Activated naive CD4-positive, alpha-beta T cell treated with anti-CD3 and anti-CD28 coated beads for 36 hours (primary cell): Measurements from ENCODE around the gene WDR49. TPM values are rescaled to one million over a fixed set of nuclear protein-coding genes. Genes with fewer than 3 reads are reported as not detected.

ENCODE experiments used
- CTCF ChIA-PET: fragments of 350-600 bp; sonication (Branson Sonifier 250); formaldehyde crosslinking; loops from one replicate; lab custom pipeline; 2021; ENCODE audit warnings: antibody characterized with exemption; lab: Charles Lee
- DNase-seq: peaks from one replicate; pipeline ENCODE4 v3.0.0-alpha.2; 2020
- H3K27ac Mint-ChIP-seq: one replicate; pipeline ENCODE4 v1.8.0; 2021; ENCODE audit warnings: mild to moderate bottlenecking, mixed read lengths
- H3K27me3 Mint-ChIP-seq: one replicate; pipeline ENCODE4 v1.8.0; 2021; ENCODE audit warnings: low read depth, mixed read lengths
- H3K36me3 Mint-ChIP-seq: one replicate; pipeline ENCODE4 v1.8.0; 2021; ENCODE audit warnings: low read depth, mixed read lengths
- H3K4me1 Mint-ChIP-seq: one replicate; pipeline ENCODE4 v1.8.0; 2021; ENCODE audit warnings: low read depth, mixed read lengths
- H3K4me3 Mint-ChIP-seq: one replicate; pipeline ENCODE4 v1.8.0; 2021; ENCODE audit warnings: mild to moderate bottlenecking, moderate library complexity, mixed read lengths
- H3K9me3 Mint-ChIP-seq: one replicate; pipeline ENCODE4 v1.8.0; 2021; ENCODE audit warnings: mixed read lengths
- intact Hi-C: fragments of 100-400 bp; cut with micrococcal nuclease; formaldehyde crosslinking; loops from one replicate; pipeline ENCODE4 v1.15.1; 2023
- total RNA-seq, 2 experiments: library from RNA; stranded (reverse); gene quantifications; one replicate each; pipeline ENCODE4 v1.2.3, GENCODE V29; 2021

The WDR49 gene
- total RNA-seq, 2 experiments from 2014 or later, result not detected

DNA sequence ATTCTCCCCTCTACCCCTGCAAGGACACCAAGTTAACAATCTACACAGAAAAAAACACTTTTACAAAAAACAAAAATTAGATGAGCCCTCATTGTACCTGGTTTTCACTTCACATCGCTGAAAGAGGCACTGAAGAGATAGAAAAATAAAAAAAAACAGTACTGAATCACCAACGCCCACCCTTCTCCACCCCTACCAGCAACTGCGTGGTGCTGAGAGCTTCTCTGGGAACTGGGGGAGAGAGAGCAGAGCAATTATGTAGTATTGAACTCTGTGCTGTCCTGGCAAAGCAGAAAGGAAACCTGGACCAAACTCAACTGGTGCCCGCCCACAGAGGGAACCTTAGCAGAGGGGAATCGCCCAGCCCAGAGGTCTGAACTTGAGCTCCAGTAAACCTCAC is 44.6 kb downstream of the WDR49 start:
- Mint-ChIP-seq H3K36me3 (no peaks in the 10 kb centered on the region), H3K27ac (no peak overlapping the region), H3K4me3 (no peak overlapping the region), H3K27me3 (peaks cover 5% of the 10 kb centered on the region), H3K9me3 (no peaks in the 10 kb centered on the region), H3K4me1 (no peaks in the 10 kb centered on the region)
- intact Hi-C loops, result no loop called here
- no peak for DNase-seq
- CTCF ChIA-PET, result no interaction called here

DNA sequence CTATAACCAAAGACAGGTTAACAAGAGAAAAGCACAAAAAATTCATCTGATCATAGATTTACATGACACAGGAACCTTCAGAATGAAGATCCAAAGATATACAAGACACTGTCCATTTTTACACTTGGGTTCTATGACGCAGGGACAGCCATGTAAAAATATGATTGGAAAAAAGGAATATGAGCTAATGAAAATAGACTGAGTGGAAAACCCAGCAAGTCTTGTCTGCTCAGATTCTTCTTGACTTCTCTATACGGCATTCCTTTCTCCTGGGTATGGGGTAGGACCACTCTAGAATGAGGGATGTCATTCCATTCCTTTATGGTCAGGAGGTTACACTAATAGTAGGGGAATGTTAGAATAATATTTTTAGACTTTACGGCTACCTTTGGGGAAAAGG is 46.9 kb downstream of the WDR49 start:
- intact Hi-C loops, result no loop called here
- H3K4me3 Mint-ChIP-seq, result no peak overlapping the region
- H3K9me3 Mint-ChIP-seq, result no peaks in the 10 kb centered on the region
- no peaks in the 10 kb centered on the region for H3K4me1 Mint-ChIP-seq
- CTCF ChIA-PET, result no interaction called here
- DNase-seq, result no peak
- no peak overlapping the region for H3K27ac Mint-ChIP-seq
- peaks cover 2% of the 10 kb centered on the region for H3K27me3 Mint-ChIP-seq
- no peaks in the 10 kb centered on the region for H3K36me3 Mint-ChIP-seq

DNA sequence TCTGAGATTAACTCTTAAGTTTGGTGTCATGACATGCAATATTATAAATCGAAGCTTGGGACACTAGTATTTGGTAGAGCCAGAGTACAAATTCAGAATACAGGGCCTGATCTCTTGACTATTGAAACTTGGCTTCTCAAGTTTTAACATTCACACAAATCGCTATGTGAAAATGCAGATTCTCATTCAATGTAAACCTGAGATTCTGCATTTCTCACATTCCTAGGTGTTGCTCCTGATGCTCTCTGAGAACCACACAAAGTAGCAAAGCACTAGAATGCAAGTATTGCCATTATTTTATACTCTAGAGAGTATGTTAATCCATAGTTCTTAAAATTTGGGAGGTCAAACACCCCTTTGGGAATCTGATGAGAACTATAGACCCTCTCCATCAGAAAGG is 47.9 kb downstream of the WDR49 start:
- H3K27me3 Mint-ChIP-seq, result no peaks in the 10 kb centered on the region
- H3K36me3 Mint-ChIP-seq, result no peaks in the 10 kb centered on the region
- no peak overlapping the region for H3K27ac Mint-ChIP-seq
- no peak for DNase-seq
- intact Hi-C loops, result no loop called here
- CTCF ChIA-PET, result no interaction called here
- no peaks in the 10 kb centered on the region for H3K4me1 Mint-ChIP-seq
- no peak overlapping the region for H3K4me3 Mint-ChIP-seq
- no peaks in the 10 kb centered on the region for H3K9me3 Mint-ChIP-seq

DNA sequence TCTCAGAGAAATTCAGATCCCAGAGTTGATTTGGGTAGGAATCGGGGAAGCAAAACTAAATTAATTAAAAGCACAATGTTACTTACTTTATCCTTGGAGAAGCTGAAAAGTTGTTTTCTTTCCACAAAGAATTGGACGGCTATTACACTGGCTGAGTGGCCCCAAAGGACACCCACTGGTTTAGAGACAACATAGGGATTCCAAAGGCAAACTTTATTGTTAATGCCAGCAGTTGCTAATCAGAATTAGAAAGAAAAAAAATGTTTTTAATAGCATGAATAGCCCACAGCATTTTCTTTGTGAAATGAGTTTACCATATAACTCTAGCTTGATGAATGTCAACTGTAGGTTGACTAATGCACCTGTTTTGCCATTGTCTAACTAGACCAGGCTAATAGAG is 51.7 kb downstream of the WDR49 start:
- Mint-ChIP-seq H3K27ac (no peak overlapping the region), H3K9me3 (no peaks in the 10 kb centered on the region), H3K4me1 (no peaks in the 10 kb centered on the region), H3K36me3 (no peaks in the 10 kb centered on the region), H3K27me3 (peaks cover 4% of the 10 kb centered on the region), H3K4me3 (no peak overlapping the region)
- intact Hi-C loops, result no loop called here
- CTCF ChIA-PET, result no interaction called here
- DNase-seq, result no peak

DNA sequence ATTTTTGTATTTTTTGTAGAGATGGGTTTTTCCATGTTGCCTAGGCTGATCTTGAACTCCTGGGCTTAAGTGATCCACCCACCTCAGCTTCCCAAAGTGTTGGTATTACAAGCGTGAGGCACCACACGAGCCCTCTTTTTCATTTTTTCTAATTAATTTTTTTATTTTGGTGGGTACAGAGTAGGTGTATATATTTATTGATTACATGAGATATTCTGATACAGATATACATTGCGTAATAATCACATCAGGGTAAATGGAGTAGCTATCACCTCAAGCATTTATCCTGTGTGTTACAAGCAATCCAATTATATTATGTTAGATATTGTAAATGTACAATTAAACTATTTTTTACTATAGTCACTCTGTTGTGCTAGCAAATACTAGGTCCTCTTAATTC is 66.1 kb downstream of the WDR49 start:
- CTCF ChIA-PET, result no interaction called here
- no peak for DNase-seq
- Mint-ChIP-seq H3K27ac (no peak overlapping the region), H3K27me3 (peaks cover 2% of the 10 kb centered on the region), H3K36me3 (no peaks in the 10 kb centered on the region), H3K4me1 (no peaks in the 10 kb centered on the region), H3K4me3 (no peak overlapping the region), H3K9me3 (peaks cover 4% of the 10 kb centered on the region)
- intact Hi-C loops, result no loop called here

DNA sequence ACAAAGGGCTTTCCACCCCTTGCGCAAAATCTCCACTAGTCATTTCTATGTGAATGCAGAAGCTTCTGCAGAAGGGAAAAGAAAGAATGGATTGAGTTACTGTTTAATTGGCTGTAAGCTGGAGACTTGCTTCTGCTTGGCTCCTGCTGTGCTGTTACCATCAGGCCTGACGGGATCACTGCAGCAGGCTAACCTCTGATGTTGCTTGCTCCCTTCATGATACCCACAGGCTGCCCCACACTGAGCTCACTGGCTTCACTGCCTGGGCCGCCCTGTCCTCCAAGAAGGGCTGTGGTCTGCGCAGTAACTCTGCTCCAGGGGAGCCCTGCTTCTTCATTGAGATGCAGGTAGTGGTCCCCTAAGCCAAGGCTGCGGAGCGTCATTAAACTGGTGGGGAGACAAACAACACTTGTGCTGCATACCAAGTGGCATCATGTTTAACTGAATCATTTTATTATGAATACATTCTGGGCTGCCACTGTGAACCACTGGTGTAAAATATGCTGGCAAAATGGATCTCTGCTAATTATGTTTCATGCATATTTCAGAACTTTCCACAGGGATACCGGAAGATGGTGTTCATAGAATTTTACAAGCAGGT is 78.6 kb downstream of the WDR49 start:
- intact Hi-C loops, result no loop called here
- CTCF ChIA-PET, result no interaction called here
- H3K36me3 Mint-ChIP-seq, result no peaks in the 10 kb centered on the region
- no peak overlapping the region for H3K27ac Mint-ChIP-seq
- no peaks in the 10 kb centered on the region for H3K9me3 Mint-ChIP-seq
- H3K27me3 Mint-ChIP-seq, result no peaks in the 10 kb centered on the region
- DNase-seq, result no peak
- H3K4me1 Mint-ChIP-seq, result no peaks in the 10 kb centered on the region
- H3K4me3 Mint-ChIP-seq, result no peak overlapping the region

DNA sequence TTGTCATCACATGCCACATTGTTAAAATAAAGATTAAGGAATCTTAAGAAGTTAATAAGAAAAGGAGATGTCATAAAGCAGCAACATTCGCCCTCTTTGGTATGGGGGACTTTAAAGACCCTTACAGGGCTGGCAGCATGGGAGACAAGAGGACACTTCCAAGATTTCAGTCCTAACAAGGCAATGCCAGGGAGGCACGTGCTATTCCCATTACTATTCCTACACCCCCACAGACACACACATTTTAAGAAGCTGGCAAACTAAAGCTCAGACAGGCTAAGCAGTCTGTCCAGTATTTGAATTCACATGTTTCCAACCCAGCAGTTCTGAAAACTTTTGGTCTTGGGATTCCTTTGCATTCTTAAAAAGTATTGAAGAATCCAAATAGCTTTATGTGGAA is 80.8 kb downstream of the WDR49 start:
- H3K9me3 Mint-ChIP-seq, result no peaks in the 10 kb centered on the region
- H3K27me3 Mint-ChIP-seq, result no peaks in the 10 kb centered on the region
- intact Hi-C loops, result no loop called here
- no peak for DNase-seq
- CTCF ChIA-PET, result interaction anchor here (0.7 kb wide), 1 partner anchor 158 kb away, joined by 3 read pairs; no protein-coding TSS in a partner anchor
- no peaks in the 10 kb centered on the region for H3K4me1 Mint-ChIP-seq
- H3K4me3 Mint-ChIP-seq, result no peak overlapping the region
- H3K36me3 Mint-ChIP-seq, result no peaks in the 10 kb centered on the region
- H3K27ac Mint-ChIP-seq, result no peak overlapping the region

DNA sequence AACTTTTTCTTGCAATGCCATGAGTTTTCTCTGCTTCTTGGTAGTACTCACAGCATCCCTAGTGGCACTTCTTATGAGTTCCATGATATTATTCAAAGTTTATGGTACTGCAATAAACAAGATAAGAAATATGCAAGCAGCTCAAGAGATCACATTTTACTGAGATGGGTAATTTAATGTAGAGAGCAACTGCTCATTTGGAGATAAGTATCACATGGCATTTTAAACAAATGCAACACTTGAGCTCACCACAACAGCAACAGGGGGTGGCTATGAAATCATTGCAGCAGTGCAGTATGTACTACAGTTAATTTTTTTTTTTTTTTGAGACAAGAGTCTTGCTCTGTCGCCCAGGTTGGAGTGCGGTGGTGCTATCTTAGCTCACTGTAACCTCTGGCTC is 85.1 kb downstream of the WDR49 start:
- no peak overlapping the region for H3K4me3 Mint-ChIP-seq
- CTCF ChIA-PET, result interaction anchor here (0.6 kb wide), 1 partner anchor 379 kb away, joined by 3 read pairs; no protein-coding TSS in a partner anchor
- intact Hi-C loops, result no loop called here
- H3K4me1 Mint-ChIP-seq, result no peaks in the 10 kb centered on the region
- no peak overlapping the region for H3K27ac Mint-ChIP-seq
- H3K9me3 Mint-ChIP-seq, result no peaks in the 10 kb centered on the region
- DNase-seq, result no peak
- H3K36me3 Mint-ChIP-seq, result no peaks in the 10 kb centered on the region
- no peaks in the 10 kb centered on the region for H3K27me3 Mint-ChIP-seq

DNA sequence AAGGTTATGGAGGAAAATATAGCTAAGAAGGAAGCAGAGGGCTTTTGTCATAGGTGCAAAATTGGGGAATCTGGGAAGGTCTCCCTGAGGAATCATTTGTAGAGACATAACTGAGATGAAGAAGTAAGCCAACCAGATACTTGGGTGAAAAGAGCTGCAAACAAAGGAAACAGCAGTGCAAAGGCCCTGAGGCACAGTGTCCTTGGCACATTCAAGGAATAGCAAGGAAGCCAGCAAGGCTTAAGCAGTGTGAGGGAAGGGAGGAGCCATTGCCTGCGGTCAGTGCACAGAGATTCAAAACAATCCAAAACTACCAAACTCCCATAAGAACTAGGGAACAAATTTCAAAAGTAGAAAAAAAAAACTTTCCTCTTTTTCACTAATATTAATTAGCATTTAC is 88.3 kb downstream of the WDR49 start:
- no peaks in the 10 kb centered on the region for H3K4me1 Mint-ChIP-seq
- intact Hi-C loops, result no loop called here
- no peaks in the 10 kb centered on the region for H3K36me3 Mint-ChIP-seq
- H3K4me3 Mint-ChIP-seq, result no peak overlapping the region
- no peak overlapping the region for H3K27ac Mint-ChIP-seq
- DNase-seq, result no peak
- H3K9me3 Mint-ChIP-seq, result no peaks in the 10 kb centered on the region
- H3K27me3 Mint-ChIP-seq, result no peaks in the 10 kb centered on the region
- CTCF ChIA-PET, result no interaction called here

DNA sequence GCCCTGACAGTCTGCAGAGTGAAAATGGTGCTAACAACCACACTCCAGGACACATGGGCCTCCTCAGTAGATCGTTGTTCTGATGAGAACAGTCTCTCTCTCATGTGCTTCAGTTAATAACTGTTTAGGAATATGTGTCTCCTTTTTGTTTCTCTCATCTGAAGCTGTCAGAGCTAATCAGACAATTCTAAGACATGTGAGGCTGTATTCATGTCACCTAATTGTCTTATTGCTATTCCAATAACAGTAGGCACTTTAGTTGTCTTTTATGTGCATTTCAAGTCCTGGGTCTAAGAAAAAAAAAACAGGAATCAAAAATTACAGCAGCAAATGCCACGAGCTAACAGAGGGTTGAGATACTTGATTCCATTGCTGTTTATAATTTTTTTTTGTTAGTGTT is 89.1 kb downstream of the WDR49 start:
- Mint-ChIP-seq H3K9me3 (no peaks in the 10 kb centered on the region), H3K27ac (no peak overlapping the region), H3K4me1 (no peaks in the 10 kb centered on the region), H3K36me3 (no peaks in the 10 kb centered on the region), H3K27me3 (no peaks in the 10 kb centered on the region), H3K4me3 (no peak overlapping the region)
- DNase-seq, result no peak
- intact Hi-C loops, result no loop called here
- CTCF ChIA-PET, result no interaction called here

DNA sequence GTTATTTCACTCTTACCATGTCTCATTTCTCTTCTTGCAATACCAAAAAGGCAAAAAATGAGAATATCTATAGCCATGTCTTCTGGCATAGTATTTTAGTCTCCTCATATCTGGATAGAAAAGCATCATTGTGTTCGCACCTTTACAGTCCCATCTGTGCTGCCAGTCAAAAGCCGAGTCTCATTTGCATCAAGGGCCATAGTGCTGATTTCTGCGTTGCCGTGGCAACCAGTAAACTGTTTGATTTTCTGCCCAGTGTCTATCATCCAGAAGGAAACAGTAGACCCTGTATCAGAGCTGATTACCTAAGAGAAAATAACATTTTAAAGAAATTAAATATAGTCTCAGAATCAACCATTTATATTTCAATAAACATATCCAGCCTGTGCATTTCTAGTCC is 93.8 kb downstream of the WDR49 start:
- intact Hi-C loops, result no loop called here
- Mint-ChIP-seq H3K4me3 (no peak overlapping the region), H3K27me3 (no peaks in the 10 kb centered on the region), H3K36me3 (no peaks in the 10 kb centered on the region), H3K9me3 (no peaks in the 10 kb centered on the region), H3K27ac (no peak overlapping the region), H3K4me1 (no peaks in the 10 kb centered on the region)
- DNase-seq, result no peak
- CTCF ChIA-PET, result no interaction called here

DNA sequence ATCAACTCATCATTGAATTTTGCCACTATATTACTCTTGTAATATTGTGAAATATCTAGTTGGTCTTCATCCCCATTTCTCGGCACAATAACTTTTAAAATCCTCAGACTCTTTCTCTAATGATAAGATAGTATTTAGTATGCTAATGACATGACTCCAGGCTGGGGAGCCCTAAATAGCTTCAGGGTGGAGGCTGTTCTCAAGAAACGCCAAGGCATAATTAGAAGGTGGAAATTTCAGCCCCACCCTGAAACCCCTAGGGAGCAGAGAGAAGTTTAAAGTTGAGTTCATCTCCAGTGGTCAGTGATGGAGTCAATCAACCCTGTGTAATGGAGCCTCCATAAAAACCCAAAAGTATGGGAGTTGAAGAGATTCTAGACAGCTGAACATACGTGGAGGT is 98.8 kb downstream of the WDR49 start:
- H3K27ac Mint-ChIP-seq, result no peak overlapping the region
- CTCF ChIA-PET, result no interaction called here
- DNase-seq, result no peak
- no peaks in the 10 kb centered on the region for H3K36me3 Mint-ChIP-seq
- H3K9me3 Mint-ChIP-seq, result no peaks in the 10 kb centered on the region
- H3K4me1 Mint-ChIP-seq, result no peaks in the 10 kb centered on the region
- no peak overlapping the region for H3K4me3 Mint-ChIP-seq
- intact Hi-C loops, result no loop called here
- H3K27me3 Mint-ChIP-seq, result peaks cover 4% of the 10 kb centered on the region

DNA sequence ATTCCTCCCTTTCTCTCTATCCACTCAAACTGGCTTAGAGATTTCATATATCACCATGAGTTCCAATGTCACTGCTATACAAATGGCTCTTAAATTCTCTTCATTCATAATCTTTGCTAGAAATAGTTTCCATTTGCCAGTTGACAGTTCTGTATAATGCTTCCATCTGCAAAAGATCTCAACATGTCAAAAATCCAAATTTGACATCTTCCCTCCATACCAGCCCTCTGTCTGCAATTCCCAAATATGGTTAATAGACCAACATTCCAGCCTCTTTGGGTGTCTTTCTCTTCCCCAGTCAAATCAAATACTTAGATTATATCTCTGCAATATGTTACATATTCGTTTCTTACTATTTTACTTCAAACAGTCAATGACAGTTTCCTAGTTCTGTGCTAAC is 115.7 kb downstream of the WDR49 start:
- DNase-seq, result no peak
- no peak overlapping the region for H3K4me3 Mint-ChIP-seq
- CTCF ChIA-PET, result no interaction called here
- H3K27ac Mint-ChIP-seq, result no peak overlapping the region
- H3K4me1 Mint-ChIP-seq, result no peaks in the 10 kb centered on the region
- intact Hi-C loops, result no loop called here
- peaks cover 6% of the 10 kb centered on the region for H3K27me3 Mint-ChIP-seq
- no peaks in the 10 kb centered on the region for H3K36me3 Mint-ChIP-seq
- H3K9me3 Mint-ChIP-seq, result peaks cover 9% of the 10 kb centered on the region

DNA sequence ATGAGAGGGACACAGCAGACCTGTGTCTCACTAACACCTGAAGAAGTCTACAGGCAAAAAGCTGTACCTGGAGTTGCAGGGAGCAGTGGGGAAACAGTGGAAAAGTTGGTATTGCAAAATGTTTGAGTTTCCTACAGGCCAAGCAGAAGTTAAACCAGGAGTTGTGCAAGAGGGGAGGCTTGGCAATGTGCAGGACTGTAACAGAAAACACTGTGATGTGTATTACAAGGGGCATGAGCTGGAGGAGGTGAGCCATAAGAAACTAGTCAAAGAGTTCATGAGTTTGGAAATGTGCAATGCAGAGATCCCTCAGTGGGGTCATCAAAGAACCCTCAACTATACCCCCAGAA is 132.8 kb downstream of the WDR49 start:
- no peak for DNase-seq
- CTCF ChIA-PET, result no interaction called here
- H3K36me3 Mint-ChIP-seq, result no peaks in the 10 kb centered on the region
- intact Hi-C loops, result no loop called here
- H3K9me3 Mint-ChIP-seq, result peaks cover 3% of the 10 kb centered on the region
- H3K4me3 Mint-ChIP-seq, result no peak overlapping the region
- H3K4me1 Mint-ChIP-seq, result no peaks in the 10 kb centered on the region
- no peaks in the 10 kb centered on the region for H3K27me3 Mint-ChIP-seq
- no peak overlapping the region for H3K27ac Mint-ChIP-seq
